SK-N-SH (cell line): ENCODE results near the gene ZCCHC3. TPM values are rescaled to one million over a fixed set of nuclear protein-coding genes. Genes with fewer than 3 reads are reported as not detected.
A peak's percentile ranks its signal among the peaks of the same experiment; 100 is the strongest.

Experiments
- CTCF ChIA-PET: fragments of 300-600, 350-600 bp; formaldehyde crosslinking; extraction: SDS; loops from one replicate; lab custom pipeline; 2021; lab: Yijun Ruan, JAX
- POLR2A ChIA-PET: fragments of 350-600 bp; sonication (Branson Sonifier 250); formaldehyde crosslinking; extraction: SDS; loops from one replicate; lab custom pipeline; 2020; ENCODE audit warnings: antibody characterized with exemption, inconsistent platforms; lab: Yijun Ruan, JAX
- DNase-seq: peaks from one replicate; pipeline ENCODE4 v3.0.0; 2012
- H2AFZ ChIP-seq: fragments of 200-600 bp; sonication (generic); 2 replicates; pipeline ENCODE4 v1.8.1; 2016; ENCODE audit warnings: antibody characterized with exemption, mild to moderate bottlenecking, low read depth
- H3F3A ChIP-seq: fragments of 200-600 bp; sonication (generic); replicated peaks from 2 replicates; pipeline ENCODE3; 2016; ENCODE audit warnings: antibody characterized with exemption, mild to moderate bottlenecking; ENCODE audit not compliant: insufficient read depth
- H3K27ac ChIP-seq, 2 experiments: fragments of 200-500 bp in 1 of 2; fragments of 200-600 bp in 1 of 2; sonication (Bioruptor generic) in 1 of 2; sonication (generic), shearing (Covaris generic) in 1 of 2; 2 replicates each; pipeline versions ENCODE4 v1.5.1 to v1.6.1; 2014 to 2016; ENCODE audit warnings: low read depth in 2 of 2, inconsistent platforms in 1 of 2, low read length in 1 of 2, mild to moderate bottlenecking in 1 of 2, mixed read lengths in 1 of 2
- H3K27me3 ChIP-seq: fragments of 200-600 bp; sonication (generic), shearing (Covaris generic); 2 replicates; pipeline ENCODE4 v1.6.1; 2016; ENCODE audit warnings: mixed run types; ENCODE audit not compliant: insufficient read depth
- H3K36me3 ChIP-seq, 2 experiments: fragments of 200-500 bp in 1 of 2; fragments of 200-600 bp in 1 of 2; sonication (Bioruptor generic) in 1 of 2; sonication (generic) in 1 of 2; replicated peaks in 1 of 2; 2 replicates each; pipeline versions ENCODE3 to v1.5.1; 2014 to 2016; ENCODE audit warnings: low read length in 1 of 2, mild to moderate bottlenecking in 1 of 2; ENCODE audit not compliant: insufficient read depth in 2 of 2, control insufficient read depth in 1 of 2
- H3K4me1 ChIP-seq, 2 experiments: fragments of 200-500 bp in 1 of 2; fragments of 200-600 bp in 1 of 2; sonication (Bioruptor generic) in 1 of 2; sonication (generic), shearing (Covaris generic) in 1 of 2; 2 replicates each; pipeline versions ENCODE4 v1.5.1 to v1.6.1; 2014 to 2016; ENCODE audit warnings: low read depth in 1 of 2, low read length in 1 of 2, mixed run types in 1 of 2; ENCODE audit not compliant: insufficient read depth in 2 of 2, control insufficient read depth in 1 of 2
- H3K4me2 ChIP-seq: fragments of 200-600 bp; sonication (generic), shearing (Covaris generic); 2 replicates; pipeline ENCODE4 v1.6.1; 2017; ENCODE audit warnings: mixed run types
- H3K4me3 ChIP-seq, 2 experiments: fragments of 200-500 bp in 1 of 2; fragments of 200-600 bp in 1 of 2; sonication (Bioruptor generic) in 1 of 2; sonication (generic), shearing (Covaris generic) in 1 of 2; 2 replicates each; pipeline versions ENCODE4 v1.5.1 to v1.8.1; 2014 to 2016; ENCODE audit warnings: low read depth in 2 of 2, inconsistent platforms in 1 of 2, low read length in 1 of 2, mild to moderate bottlenecking in 1 of 2, mixed read lengths in 1 of 2, moderate library complexity in 1 of 2
- H3K79me2 ChIP-seq: fragments of 200-600 bp; sonication (generic); 2 replicates; pipeline ENCODE4 v1.8.1; 2017; ENCODE audit warnings: mild to moderate bottlenecking; ENCODE audit not compliant: insufficient read depth
- H3K9ac ChIP-seq: fragments of 200-600 bp; sonication (generic); 2 replicates; pipeline ENCODE4 v1.6.1; 2017; ENCODE audit warnings: mixed run types
- H3K9me2 ChIP-seq: fragments of 200-600 bp; sonication (generic); 2 replicates; pipeline ENCODE4 v1.6.1; 2017; ENCODE audit warnings: mixed run types
- H3K9me3 ChIP-seq: fragments of 200-600 bp; sonication (generic); 2 replicates; pipeline ENCODE4 v1.6.1; 2017; ENCODE audit warnings: mixed run types, mild to moderate bottlenecking, moderate library complexity
- H4K20me1 ChIP-seq: fragments of 200-600 bp; sonication (generic); 2 replicates; pipeline ENCODE4 v1.6.1; 2017; ENCODE audit warnings: mild to moderate bottlenecking, mixed run types; ENCODE audit not compliant: insufficient read depth
- CTCF ChIP-seq: fragments of 200-600 bp; sonication (generic); IDR thresholded peaks from 2 replicates; pipeline ENCODE4 v1.6.1; 2017; ENCODE audit warnings: antibody characterized with exemption, mild to moderate bottlenecking, moderate library complexity
- ELF1 ChIP-seq: IDR thresholded peaks from 2 replicates; pipeline ENCODE4 v1.4.0; 2012
- FOXJ3 ChIP-seq: sonication (generic); formaldehyde crosslinking; IDR thresholded peaks from 2 replicates; pipeline ENCODE4 v1.5.1; 2020; ENCODE audit warnings: mild to moderate bottlenecking, missing genetic modification reagents
- FOXM1 ChIP-seq: IDR thresholded peaks from 2 replicates; pipeline ENCODE4 v1.4.0; 2012; ENCODE audit warnings: low read depth, mild to moderate bottlenecking
- GABPA ChIP-seq: IDR thresholded peaks from 2 replicates; pipeline ENCODE4 v1.4.0; 2012; ENCODE audit warnings: low read depth, mild to moderate bottlenecking
- IRF3 ChIP-seq: fragments of 150-350 bp; IDR thresholded peaks from 2 replicates; pipeline ENCODE4 v1.6.1; 2016; ENCODE audit warnings: mild to moderate bottlenecking, low read depth, low read length
- NFIC ChIP-seq: IDR thresholded peaks from 2 replicates; pipeline ENCODE4 v1.4.0; 2012; ENCODE audit warnings: borderline replicate concordance
- NRF1 ChIP-seq: IDR thresholded peaks from 2 replicates; pipeline ENCODE4 v1.6.1; 2012; ENCODE audit warnings: low read depth, mild to moderate bottlenecking, low read length
- POLR2AphosphoS5 ChIP-seq: IDR thresholded peaks from 2 replicates; pipeline ENCODE4 v1.6.1; 2012; ENCODE audit warnings: low read depth, low read length
- RCOR1 ChIP-seq: fragments of 150-350 bp; IDR thresholded peaks from 2 replicates; pipeline ENCODE4 v1.6.1; 2017; ENCODE audit warnings: antibody characterized with exemption, low read length
- REST ChIP-seq: IDR thresholded peaks from 2 replicates; pipeline ENCODE4 v1.6.1; 2012; ENCODE audit warnings: mild to moderate bottlenecking, low read depth, low read length, moderate library complexity
- RFX5 ChIP-seq: IDR thresholded peaks from 2 replicates; pipeline ENCODE4 v1.6.1; 2012; ENCODE audit warnings: mild to moderate bottlenecking, improper control_type of control experiment, low read length
- RXRA ChIP-seq: IDR thresholded peaks from 2 replicates; pipeline ENCODE4 v1.4.0; 2012; ENCODE audit warnings: low read depth, mild to moderate bottlenecking, borderline replicate concordance
- TCF12 ChIP-seq: IDR thresholded peaks from 2 replicates; pipeline ENCODE4 v1.4.0; 2012
- TEAD4 ChIP-seq: IDR thresholded peaks from 2 replicates; pipeline ENCODE4 v1.4.0; 2012; ENCODE audit warnings: mild to moderate bottlenecking, borderline replicate concordance; ENCODE audit not compliant: insufficient read depth
- USF1 ChIP-seq: IDR thresholded peaks from 2 replicates; pipeline ENCODE4 v1.4.0; 2012; ENCODE audit warnings: low read depth, borderline replicate concordance
- USF2 ChIP-seq: fragments of 150-350 bp; IDR thresholded peaks from 2 replicates; pipeline ENCODE4 v1.6.1; 2017; ENCODE audit warnings: antibody characterized with exemption, low read length, low read depth, borderline replicate concordance
- YY1 ChIP-seq: IDR thresholded peaks from 2 replicates; pipeline ENCODE4 v1.4.0; 2012; ENCODE audit warnings: low read depth, mild to moderate bottlenecking
- WGBS: methylation state at CpG from one replicate; pipeline ENCODE4 v1.1.6; 2017; ENCODE audit warnings: low lambda C conversion rate; 5-methylcytosine and 5-hydroxymethylcytosine counted together
- polyA plus RNA-seq, 3 experiments: library from polyadenylated mRNA; depleted of rRNA; stranded (reverse); fragments of >200 nt; gene quantifications; 2 replicates each; pipeline ENCODE4 v1.2.3, GENCODE V29; 2012

Gene ZCCHC3
- polyA plus RNA-seq, 1 of the 3 experiments (the other 2 are of a cell fraction) = 9.5 TPM

- no peak for TF ChIP-seq USF1
- TF ChIP-seq CTCF = no peak
- TF ChIP-seq NFIC = no peak
These were observed 8.4 kb downstream of the ZCCHC3 start (continued) for GRCh38 chr20:305745-306144.

GRCh38 chr20:308427-309038, 11.2 kb downstream of the ZCCHC3 start:
- WGBS = 82% methylated on average over 5 of the region's 7 CpGs
- H3K4me1 ChIP-seq = peaks cover 15 to 18% of the 10 kb centered on the region in 2 experiments; a peak in 2 of 4 replicates
- no peak overlapping the region for H2AFZ ChIP-seq
- H3K27ac ChIP-seq = peak overlapping the region; percentile 97 to 99
- ChIA-PET CTCF (interaction anchor here (1.4 to 2.4 kb wide), 2 partner anchors 9 to 11 kb away, joined by 4 to 14 read pairs; no protein-coding TSS in a partner anchor), POLR2A (interaction anchor here (1.1 to 2.9 kb wide), 2 partner anchors 12 to 16 kb away, joined by 5 to 23 read pairs; partner anchors contain the start of genes SOX12 and ZCCHC3)
- no peaks in the 10 kb centered on the region for H3K36me3 ChIP-seq
- peaks cover 6% of the 10 kb centered on the region for H3F3A ChIP-seq
- H3K79me2 ChIP-seq = no peaks in the 10 kb centered on the region
- H3K27me3 ChIP-seq = no peaks in the 10 kb centered on the region
- H3K4me2 ChIP-seq = no peak overlapping the region
- no peak for DNase-seq
- no peaks in the 10 kb centered on the region for H3K9me2 ChIP-seq
- no peaks in the 10 kb centered on the region for H3K9me3 ChIP-seq
- TF ChIP-seq CTCF (no peak), FOXM1 (no peak), IRF3 (no peak), RXRA (no peak), TCF12 (no peak), RCOR1 (no peak), NFIC (no peak), NRF1 (no peak), POLR2AphosphoS5 (no peak), YY1 (no peak), RFX5 (no peak), REST (no peak), GABPA (no peak), ELF1 (no peak), FOXJ3 (CRISPR knock-in tag) (no peak), TEAD4 (no peak), USF2 (no peak)
- TF ChIP-seq, all 33 proteins: peak for 0
- Histone ChIP-seq H3K9ac (no peak overlapping the region), H3K4me3 (no peak overlapping the region), H4K20me1 (no peaks in the 10 kb centered on the region)
